ACC112 (cell line): ENCODE measurements around the gene FAM81A.
A peak's percentile ranks its signal among the peaks of the same experiment; 100 is the strongest.
"Not testable (repeated sequence)": the region's sequence is repeated elsewhere in the genome, so short reads cannot be mapped to it uniquely, and the experiment has no call there.

Experiments
- H2AFZ ChIP-seq: fragments of 200-600 bp; sonication (generic); one replicate; pipeline ENCODE4 v1.6.0; 2017; ENCODE audit warnings: antibody characterized with exemption, low read length; ENCODE audit not compliant: unreplicated experiment
- H3K27ac ChIP-seq: fragments of 200-600 bp; sonication (generic); 2 replicates; pipeline ENCODE4 v1.5.1; 2014; ENCODE audit warnings: low read depth, mild to moderate bottlenecking, antibody characterized with exemption, low read length, moderate library complexity
- H3K27me3 ChIP-seq: fragments of 200-600 bp; sonication (generic); 2 replicates; pipeline ENCODE4 v1.6.1; 2014; ENCODE audit warnings: mild to moderate bottlenecking, antibody characterized with exemption, low read length, moderate library complexity, mixed read lengths; ENCODE audit not compliant: insufficient read depth
- H3K36me3 ChIP-seq: fragments of 200-600 bp; sonication (generic); 2 replicates; pipeline ENCODE4 v1.6.1; 2016; ENCODE audit warnings: mild to moderate bottlenecking, antibody characterized with exemption, low read length, moderate library complexity, mixed read lengths; ENCODE audit not compliant: insufficient read depth
- H3K4me1 ChIP-seq: fragments of 200-600 bp; sonication (generic); one replicate; pipeline ENCODE4 v1.6.1; 2016; ENCODE audit warnings: low read length, mixed read lengths; ENCODE audit not compliant: insufficient read depth, unreplicated experiment, control insufficient read depth
- H3K4me3 ChIP-seq: fragments of 200-600 bp; sonication (generic); 2 replicates; pipeline ENCODE4 v1.5.1; 2014; ENCODE audit warnings: mild to moderate bottlenecking, low read depth, low read length
- H3K79me2 ChIP-seq: fragments of 200-600 bp; sonication (generic); one replicate; pipeline ENCODE4 v1.6.0; 2016; ENCODE audit warnings: low read length; ENCODE audit not compliant: control insufficient read depth, unreplicated experiment, insufficient read depth

Gene FAM81A

GRCh38 chr15:59489485-59489884 is 51.5 kb downstream of the FAM81A start:
- H3K36me3 ChIP-seq, H3K27me3 ChIP-seq, H3K79me2 ChIP-seq, H3K4me1 ChIP-seq, H3K4me3 ChIP-seq, H3K27ac ChIP-seq, H2AFZ ChIP-seq: not testable (repeated sequence)

GRCh38 chr15:59491062-59491461 is 53.1 kb downstream of the FAM81A start:
- no peaks in the 10 kb centered on the region for H3K36me3 ChIP-seq
- no peak overlapping the region for H3K27ac ChIP-seq
- no peaks in the 10 kb centered on the region for H3K27me3 ChIP-seq
- no peak overlapping the region for H2AFZ ChIP-seq
- no peak overlapping the region for H3K4me3 ChIP-seq
- no peaks in the 10 kb centered on the region for H3K79me2 ChIP-seq
- H3K4me1 ChIP-seq, result peaks cover 5% of the 10 kb centered on the region

- Histone ChIP-seq H3K27me3 (no peaks in the 10 kb centered on the region), H3K4me3 (0 out of 2 replicates have a peak overlapping the region, but pooled peaks have one; percentile 20), H3K27ac (no peak overlapping the region), H2AFZ (no peak overlapping the region), H3K4me1 (peaks cover 5% of the 10 kb centered on the region), H3K79me2 (no peaks in the 10 kb centered on the region), H3K36me3 (no peaks in the 10 kb centered on the region)
Observed at GRCh38 chr15:59492389-59493377, 54.7 kb downstream of the FAM81A start.

- no peaks in the 10 kb centered on the region for H3K27me3 ChIP-seq
- H2AFZ ChIP-seq, result no peak overlapping the region
- H3K4me1 ChIP-seq, result no peaks in the 10 kb centered on the region
- H3K79me2 ChIP-seq, result no peaks in the 10 kb centered on the region
- no peak overlapping the region for H3K27ac ChIP-seq
- no peak overlapping the region for H3K4me3 ChIP-seq
- no peaks in the 10 kb centered on the region for H3K36me3 ChIP-seq
Observed at GRCh38 chr15:59501597-59501996, 63.6 kb downstream of the FAM81A start.

- no peaks in the 10 kb centered on the region for H3K36me3 ChIP-seq
- no peaks in the 10 kb centered on the region for H3K27me3 ChIP-seq
- H3K27ac ChIP-seq, result no peak overlapping the region
- H2AFZ ChIP-seq, result no peak overlapping the region
- no peaks in the 10 kb centered on the region for H3K79me2 ChIP-seq
- H3K4me3 ChIP-seq, result no peak overlapping the region
- H3K4me1 ChIP-seq, result no peaks in the 10 kb centered on the region
Observed at GRCh38 chr15:59515190-59515589, 77.2 kb downstream of the FAM81A start.

- H3K4me3 ChIP-seq, result no peak overlapping the region
- H2AFZ ChIP-seq, result no peak overlapping the region
- no peaks in the 10 kb centered on the region for H3K27me3 ChIP-seq
- H3K79me2 ChIP-seq, result no peaks in the 10 kb centered on the region
- no peaks in the 10 kb centered on the region for H3K4me1 ChIP-seq
- no peaks in the 10 kb centered on the region for H3K36me3 ChIP-seq
- H3K27ac ChIP-seq, result no peak overlapping the region
Observed at GRCh38 chr15:59516655-59517461, 78.9 kb downstream of the FAM81A start.

GRCh38 chr15:59519329-59519728 is 81.3 kb downstream of the FAM81A start:
- no peaks in the 10 kb centered on the region for H3K36me3 ChIP-seq
- H3K79me2 ChIP-seq, result no peaks in the 10 kb centered on the region
- no peak overlapping the region for H2AFZ ChIP-seq
- no peaks in the 10 kb centered on the region for H3K27me3 ChIP-seq
- H3K4me1 ChIP-seq, result no peaks in the 10 kb centered on the region
- no peak overlapping the region for H3K4me3 ChIP-seq
- H3K27ac ChIP-seq, result no peak overlapping the region

GRCh38 chr15:59521443-59521842 is 83.5 kb downstream of the FAM81A start:
- Histone ChIP-seq H3K4me1 (no peaks in the 10 kb centered on the region), H3K27ac (no peak overlapping the region), H3K36me3 (no peaks in the 10 kb centered on the region), H2AFZ (no peak overlapping the region), H3K79me2 (no peaks in the 10 kb centered on the region), H3K4me3 (no peak overlapping the region), H3K27me3 (no peaks in the 10 kb centered on the region)

GRCh38 chr15:59522988-59523461 is 85.0 kb downstream of the FAM81A start:
- H3K27ac ChIP-seq, result no peak overlapping the region
- H3K27me3 ChIP-seq, result no peaks in the 10 kb centered on the region
- H2AFZ ChIP-seq, result no peak overlapping the region
- no peaks in the 10 kb centered on the region for H3K79me2 ChIP-seq
- H3K4me1 ChIP-seq, result no peaks in the 10 kb centered on the region
- no peaks in the 10 kb centered on the region for H3K36me3 ChIP-seq
- no peak overlapping the region for H3K4me3 ChIP-seq

GRCh38 chr15:59523702-59524101 is 85.7 kb downstream of the FAM81A start:
- Histone ChIP-seq H3K27me3 (no peaks in the 10 kb centered on the region), H3K4me3 (no peak overlapping the region), H3K36me3 (no peaks in the 10 kb centered on the region), H3K79me2 (no peaks in the 10 kb centered on the region), H3K4me1 (no peaks in the 10 kb centered on the region), H2AFZ (no peak overlapping the region), H3K27ac (no peak overlapping the region)
